ENCODE measurements around the gene PTPN12.

PTPN12 gene

DNA sequence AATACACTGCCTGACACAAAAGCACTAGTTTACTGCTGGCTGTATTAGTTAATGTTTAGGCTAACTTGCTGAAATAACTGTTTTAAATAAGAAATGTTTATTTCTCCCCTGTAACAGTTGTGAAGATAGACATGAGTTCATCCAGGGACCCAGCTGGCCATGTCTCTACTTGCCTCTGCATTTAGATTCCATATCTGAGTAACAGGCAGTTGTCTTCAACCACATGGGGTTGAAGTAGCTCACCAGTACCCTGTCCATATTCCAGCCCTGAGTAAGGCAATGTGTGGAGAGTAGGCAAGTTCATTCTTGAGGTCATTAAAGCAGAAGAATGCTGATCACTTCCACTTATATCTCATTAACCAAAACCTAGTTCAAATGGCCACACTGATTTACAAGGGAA lies 128.1 kb downstream of the PTPN12 start:
- no peak for DNase-seq (ENCODE audit: low spot score)

GRCh38 chr7:77667459-77668086 lies 130.5 kb downstream of the PTPN12 start:
- peak; percentile 26 for DNase-seq (ENCODE audit: low spot score)

GRCh38 chr7:77674878-77675277 lies 137.8 kb downstream of the PTPN12 start:
- DNase-seq (ENCODE audit: low spot score): peak; percentile 71

DNA sequence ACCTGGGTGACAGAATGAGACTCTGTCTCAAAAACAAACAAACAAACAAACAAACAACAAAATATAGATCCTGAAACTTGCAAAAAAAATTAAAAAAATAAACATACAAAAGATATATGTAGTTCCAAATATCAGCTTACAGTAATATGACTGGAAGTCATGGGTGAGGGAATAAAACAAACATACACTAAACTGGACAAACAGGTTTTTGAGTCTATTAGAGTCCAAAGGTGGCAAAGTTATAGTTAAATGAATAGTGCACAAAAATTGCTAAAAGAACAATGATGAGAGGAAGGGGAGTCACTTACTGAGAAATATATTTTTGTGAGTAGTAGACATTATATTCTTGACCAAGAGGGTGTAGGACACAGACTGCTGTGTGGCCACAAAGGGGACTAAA lies 142.5 kb downstream of the PTPN12 start:
- DNase-seq (ENCODE audit: low spot score): peak; percentile 83

DNA sequence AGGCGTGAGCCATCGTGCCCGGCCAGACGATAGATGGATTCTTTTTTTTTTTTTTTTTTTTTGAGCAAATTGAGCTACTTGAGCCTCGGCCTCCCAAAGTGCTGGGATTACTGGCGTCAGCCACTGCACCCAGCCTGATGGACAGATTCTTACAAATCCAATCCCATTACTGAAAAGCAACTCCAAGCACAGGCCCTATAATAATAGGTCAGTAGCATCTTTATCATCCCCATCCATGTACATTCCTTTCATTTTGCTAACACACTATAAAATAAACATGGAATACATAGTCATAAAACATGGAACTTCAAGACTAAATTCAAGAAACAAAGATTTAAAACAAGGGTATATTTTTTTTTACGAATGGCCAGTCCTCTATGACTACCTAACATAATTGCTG lies 143.2 kb downstream of the PTPN12 start:
- no peak for DNase-seq (ENCODE audit: low spot score)

DNA sequence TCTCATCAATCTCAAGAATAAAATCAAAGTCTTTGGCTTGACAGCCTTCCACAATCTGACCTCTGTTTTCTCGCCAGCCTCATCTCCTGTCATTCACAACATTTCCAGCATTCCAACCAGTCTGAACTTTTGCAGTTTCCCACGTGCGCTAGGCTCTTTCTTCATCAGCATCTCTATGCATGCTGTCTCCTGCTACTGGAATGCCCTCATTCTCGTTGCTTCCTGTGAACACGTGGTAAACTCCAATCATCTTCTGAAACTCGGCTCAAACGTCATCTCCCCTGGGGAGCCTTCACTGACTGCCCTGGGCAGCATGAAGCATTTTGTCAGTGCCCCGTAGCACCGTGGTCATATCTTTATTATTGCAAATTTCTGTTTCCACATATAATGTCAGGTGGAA lies 146.9 kb downstream of the PTPN12 start:
- DNase-seq (ENCODE audit: low spot score): no peak

- peak; percentile 71 for DNase-seq (ENCODE audit: low spot score)
Observed at GRCh38 chr7:77685233-77685632, 148.1 kb downstream of the PTPN12 start.

- DNase-seq (ENCODE audit: low spot score): no peak
Observed at GRCh38 chr7:77687100-77687746, 150.1 kb downstream of the PTPN12 start.

- DNase-seq (ENCODE audit: low spot score): no peak
Observed at GRCh38 chr7:77687747-77688144, 150.7 kb downstream of the PTPN12 start.

All from LoVo (cell line).